ENCODE results near the gene MTLN.
"Not testable (repeated sequence)": the region's sequence is repeated elsewhere in the genome, so short reads cannot be mapped to it uniquely, and the experiment has no call there.

MTLN gene, protein sequence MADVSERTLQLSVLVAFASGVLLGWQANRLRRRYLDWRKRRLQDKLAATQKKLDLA

GRCh38 chr2:110211938-110212858 lies at the start of gene MTLN:
MTLN (minus strand) TSS chr2:110212547; CDS start chr2:110212525, 22 bp downstream.
- DNase-seq (ENCODE audit: low read depth): peak; percentile 21

DNA sequence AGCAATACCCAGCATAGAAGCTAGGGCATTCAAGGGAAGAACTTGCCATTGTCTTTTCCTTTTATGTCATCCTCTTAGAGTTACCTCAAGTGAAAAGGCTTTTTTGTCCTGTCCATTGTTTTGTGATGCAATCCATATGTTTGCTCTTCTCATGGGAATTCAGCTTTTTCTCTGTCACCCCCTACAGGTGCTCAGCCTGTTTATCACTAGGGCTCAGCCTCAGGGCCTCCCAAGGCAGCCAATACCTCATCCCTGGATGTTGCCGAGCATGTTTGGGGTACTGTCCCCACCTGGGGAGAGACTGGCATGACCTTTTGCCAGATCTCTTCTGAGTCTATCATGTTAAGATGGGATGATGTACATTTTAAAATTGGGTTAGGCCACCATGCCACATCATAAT lies 49.6 kb upstream of the MTLN start:
- not testable (repeated sequence) for DNase-seq (ENCODE audit: low read depth)

DNA sequence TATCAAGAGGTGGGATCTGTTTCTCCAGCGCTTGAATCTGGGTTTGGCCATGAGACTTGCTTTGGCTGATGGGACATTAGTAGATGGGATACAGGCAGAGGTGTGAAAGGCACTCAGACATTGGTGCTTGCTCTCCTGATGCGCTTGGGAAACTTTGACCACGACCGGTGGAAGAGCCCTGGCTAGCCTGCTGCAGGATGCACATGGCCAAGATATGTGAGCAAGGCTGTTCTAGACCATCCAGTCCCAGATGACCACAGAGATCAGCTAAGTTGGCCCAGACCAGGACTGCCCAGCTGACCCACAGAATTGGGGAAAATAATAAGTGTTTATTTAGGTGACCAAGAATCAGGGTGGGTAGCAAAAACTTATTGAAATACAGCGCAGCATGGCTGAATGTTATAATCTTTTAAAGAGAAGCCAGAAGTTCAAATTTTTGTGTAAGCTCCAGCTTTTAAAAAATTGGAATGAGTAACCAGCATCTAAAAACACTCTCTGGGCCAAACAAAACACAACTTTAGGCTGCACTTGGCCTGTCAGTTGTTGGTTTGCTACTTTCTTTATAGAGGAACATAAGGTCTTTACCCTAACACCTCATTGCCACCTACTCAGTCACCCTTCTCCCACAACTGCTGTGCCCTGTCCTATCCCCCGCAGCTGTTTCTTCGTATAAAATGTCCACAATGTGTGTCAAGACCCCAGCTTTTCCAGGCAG lies 35.9 kb upstream of the MTLN start:
- DNase-seq (ENCODE audit: low read depth): not testable (repeated sequence)

- not testable (repeated sequence) for DNase-seq (ENCODE audit: low read depth)
Observed at GRCh38 chr2:110245488-110246435, 33.4 kb upstream of the MTLN start.

DNA sequence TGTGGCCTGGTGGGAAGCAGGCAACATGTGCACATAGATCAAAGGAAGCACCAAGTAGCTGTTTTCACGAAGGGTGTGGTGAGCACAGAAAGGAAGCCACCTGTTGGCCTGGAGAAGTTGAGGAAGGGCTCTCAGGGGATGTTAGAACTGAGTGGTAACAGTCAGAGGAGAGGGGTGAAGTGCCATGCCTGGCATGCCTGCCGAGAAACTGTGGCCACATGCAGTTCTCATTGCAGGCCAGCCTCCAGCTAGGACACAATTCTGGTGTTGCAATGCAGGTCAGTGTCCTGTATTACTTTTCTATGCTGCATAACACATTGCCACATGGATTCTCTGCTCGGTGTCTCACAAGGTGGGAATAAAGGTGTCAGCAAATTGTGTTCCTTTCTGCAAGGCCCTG lies 30.9 kb upstream of the MTLN start:
- DNase-seq (ENCODE audit: low read depth): not testable (repeated sequence)

- DNase-seq (ENCODE audit: low read depth): not testable (repeated sequence)
Observed at GRCh38 chr2:110234514-110234913, 22.2 kb upstream of the MTLN start.

DNA sequence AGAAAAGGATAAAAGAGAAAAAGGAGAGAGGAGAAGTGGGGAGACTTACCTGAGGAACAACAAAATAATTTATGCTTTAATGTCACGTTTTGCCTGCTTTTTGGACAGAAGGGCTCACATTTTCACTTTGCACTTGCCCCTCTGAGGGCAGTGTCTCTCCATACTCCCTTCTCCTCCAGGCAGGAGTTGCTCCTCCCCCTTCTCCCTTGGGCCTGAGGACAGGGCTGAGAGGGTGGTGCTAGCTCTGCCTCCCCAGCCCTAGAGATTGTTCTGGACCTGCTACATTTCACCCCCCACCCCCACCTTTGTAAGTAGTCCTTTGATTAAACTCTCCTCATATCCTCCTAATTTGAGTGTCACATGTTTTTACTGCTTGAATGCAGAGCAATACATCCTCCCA lies 17.5 kb upstream of the MTLN start:
- not testable (repeated sequence) for DNase-seq (ENCODE audit: low read depth)

GRCh38 chr2:110222626-110223025 lies 10.3 kb upstream of the MTLN start:
- DNase-seq (ENCODE audit: low read depth): not testable (repeated sequence)

- no peak for DNase-seq (ENCODE audit: low read depth)
Observed at GRCh38 chr2:110221938-110222337, 9.6 kb upstream of the MTLN start.

DNA sequence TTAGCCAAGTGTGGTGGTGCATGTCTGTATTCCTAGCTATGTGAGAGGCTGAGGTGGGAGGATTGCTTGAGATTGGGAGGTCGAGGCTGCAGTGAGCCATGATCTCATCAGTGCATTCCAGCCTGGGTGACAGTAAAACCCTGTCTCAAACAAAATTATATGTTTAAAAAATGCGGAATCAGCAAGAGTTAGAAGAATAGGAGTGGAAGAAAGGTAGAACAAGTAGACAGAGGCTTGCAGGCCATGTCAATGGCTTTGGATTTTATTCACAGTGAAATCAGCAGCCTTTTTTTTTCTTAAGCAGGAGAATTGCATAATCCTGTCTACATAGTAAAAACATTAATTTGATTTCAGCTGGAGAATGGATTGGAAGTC lies 7.8 kb upstream of the MTLN start:
- DNase-seq (ENCODE audit: low read depth): no peak

DNA sequence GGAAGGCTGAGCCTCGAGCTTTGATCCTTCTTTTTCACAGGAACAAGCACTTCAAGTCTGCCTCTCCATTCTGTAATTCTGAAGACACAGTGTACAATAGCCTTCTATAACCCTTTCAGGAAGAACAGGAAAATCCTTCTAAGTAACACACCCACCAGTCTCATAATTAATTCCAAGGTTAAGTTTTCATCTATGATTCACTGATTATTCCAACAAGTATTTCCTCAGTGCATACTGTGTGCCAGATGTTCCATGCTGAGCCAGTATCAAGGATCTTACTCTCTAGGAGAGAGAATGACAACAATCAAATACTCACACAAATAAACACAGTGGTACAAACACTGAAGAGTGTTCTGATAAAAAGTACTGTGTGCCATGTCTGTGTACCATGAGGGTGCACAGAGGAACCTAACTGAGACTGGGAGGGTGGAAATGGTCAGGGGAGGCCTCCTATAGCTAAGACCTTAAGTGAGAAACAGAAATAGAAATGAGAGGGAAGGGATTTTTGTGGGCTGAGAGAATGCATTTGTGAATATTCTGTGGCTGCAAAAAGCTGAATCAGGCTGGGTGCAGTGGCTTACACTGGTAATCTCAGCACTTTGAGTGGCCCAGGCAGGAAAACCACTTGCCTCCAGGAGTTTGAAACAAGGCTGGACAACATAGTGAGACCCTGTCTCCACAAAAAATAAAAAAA lies 7.3 kb upstream of the MTLN start:
- DNase-seq (ENCODE audit: low read depth): no peak

GRCh38 chr2:110218889-110219288 lies 6.5 kb upstream of the MTLN start:
- DNase-seq (ENCODE audit: low read depth): not testable (repeated sequence)

DNA sequence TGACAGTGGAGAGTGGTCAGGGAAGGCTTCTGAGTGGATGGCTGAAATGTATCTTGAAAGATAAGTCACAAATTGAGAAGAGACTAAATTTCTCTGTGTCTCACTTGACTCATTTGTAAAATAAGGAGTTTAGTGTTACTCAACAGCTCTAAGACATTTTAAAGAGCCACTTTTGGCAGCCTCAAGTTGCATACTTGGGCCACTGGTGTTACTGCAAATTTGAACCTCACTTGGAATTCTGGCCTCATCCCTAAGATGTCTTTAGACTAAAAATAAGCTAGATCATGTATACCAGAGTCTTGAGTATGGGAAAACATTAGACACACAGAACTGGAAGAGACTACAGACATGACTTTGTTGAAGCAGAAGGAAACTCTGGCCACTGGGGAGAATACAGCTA lies 4.5 kb upstream of the MTLN start:
- DNase-seq (ENCODE audit: low read depth): no peak

DNA sequence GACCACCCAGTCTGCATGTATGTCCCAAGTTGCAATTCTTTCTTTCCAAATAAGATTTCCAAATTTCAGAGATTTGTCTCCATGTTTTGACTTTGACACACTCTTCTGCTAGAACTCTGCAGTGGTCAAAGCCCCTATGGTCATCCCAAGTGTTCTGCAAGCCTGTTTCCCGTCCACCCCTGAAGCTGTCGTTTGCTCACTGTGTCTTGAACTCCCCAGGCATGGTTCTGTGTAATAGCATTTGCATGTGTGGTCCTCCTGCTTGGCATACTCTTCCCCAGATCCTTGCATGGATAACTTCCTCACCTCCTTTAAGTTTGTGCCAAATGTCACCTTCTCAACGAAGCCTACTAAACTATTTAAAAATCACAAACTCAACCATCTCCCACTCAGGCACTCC lies 3.9 kb upstream of the MTLN start:
- no peak for DNase-seq (ENCODE audit: low read depth)

DNA sequence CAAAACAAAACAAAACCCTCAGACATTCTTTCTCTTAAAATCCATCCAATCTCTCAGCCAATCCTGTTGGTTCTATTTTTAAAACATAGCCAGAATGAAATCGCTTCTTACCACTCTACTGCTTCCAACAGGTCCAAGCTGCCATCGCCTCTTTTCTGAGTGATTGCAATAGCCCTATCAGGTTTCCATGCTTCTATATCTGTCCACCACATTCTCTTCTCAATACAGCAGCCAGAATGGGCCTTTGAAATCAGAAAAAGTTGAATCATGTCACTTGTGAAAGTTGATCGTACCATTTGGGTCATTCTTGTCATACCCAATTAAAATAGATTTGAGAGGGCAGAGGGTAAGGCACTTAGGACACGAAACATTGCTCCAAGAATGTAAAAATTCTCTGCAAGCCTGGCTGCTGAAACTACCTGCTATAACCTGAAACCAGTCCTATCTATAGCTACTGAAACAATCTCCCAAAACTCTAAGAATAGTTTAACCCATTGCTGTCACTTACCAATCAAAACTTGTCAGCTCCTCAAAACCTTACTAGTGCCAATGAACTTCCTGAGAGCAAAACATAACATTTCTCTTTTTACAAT lies 3.3 kb upstream of the MTLN start:
- DNase-seq (ENCODE audit: low read depth): no peak

- no peak for DNase-seq (ENCODE audit: low read depth)
Observed at GRCh38 chr2:110215091-110215490, 2.7 kb upstream of the MTLN start.

- not testable (repeated sequence) for DNase-seq (ENCODE audit: low read depth)
Observed at GRCh38 chr2:110213522-110213921, 1.2 kb upstream of the MTLN start.

- DNase-seq (ENCODE audit: low read depth): no peak
Observed at GRCh38 chr2:110205660-110206455, 6.5 kb downstream of the MTLN start.

DNA sequence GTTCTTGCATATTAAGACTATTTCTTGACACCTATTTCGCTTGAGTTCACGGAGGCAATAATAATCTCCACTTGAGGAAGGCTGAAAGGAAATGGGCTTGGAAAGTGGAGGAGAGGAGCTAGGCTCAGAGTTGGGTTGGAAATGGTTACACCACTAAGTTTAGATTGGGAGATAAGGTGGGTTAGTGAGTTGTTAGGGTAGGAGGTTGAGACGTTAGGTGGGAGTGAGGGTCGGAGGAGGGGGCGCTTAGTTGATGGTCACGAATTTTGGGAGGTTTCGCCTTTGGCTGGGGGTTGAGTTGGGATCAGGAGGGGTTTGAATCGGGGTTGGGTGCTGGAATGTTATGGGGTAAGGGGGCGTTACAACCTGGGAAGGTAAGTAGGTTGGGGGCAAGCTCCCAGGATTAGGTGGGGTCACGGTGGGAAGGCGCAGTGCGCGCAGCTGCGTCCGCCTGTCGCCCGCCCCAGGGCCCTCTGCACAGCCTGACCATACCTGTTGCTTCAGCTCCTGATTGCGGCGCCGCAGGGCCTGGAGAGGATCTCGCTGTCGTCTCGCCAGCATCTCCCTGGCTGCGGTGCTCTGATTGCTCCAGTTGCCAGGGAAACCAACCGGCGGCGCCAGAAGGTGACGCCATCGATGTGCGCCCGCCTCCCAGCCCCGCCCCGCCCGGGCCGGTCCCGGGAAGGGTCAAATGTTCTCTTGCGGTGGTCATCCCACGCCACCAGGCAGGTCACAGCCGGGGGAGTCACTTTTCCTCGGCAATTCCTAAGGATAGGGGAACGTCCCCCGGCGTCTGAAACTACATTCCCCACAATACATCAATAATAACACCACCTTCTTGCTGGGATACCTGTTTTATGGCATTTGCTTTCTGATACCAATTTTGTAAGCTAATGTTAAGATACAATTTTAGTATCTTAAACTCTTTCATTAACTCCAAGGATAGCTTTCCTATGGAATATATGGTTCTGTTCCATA lies 7.7 kb downstream of the MTLN start, which contains the start of gene NPHP1:
Gene NPHP1, minus strand, starts transcription at position 606 of the 978 bp plus-strand sequence. Its CDS starts 45 bp downstream, at position 561.
- DNase-seq (ENCODE audit: low read depth): peak; percentile 82

Measured in stimulated activated CD8-positive, alpha-beta memory T cell treated with anti-CD3 and anti-CD28 coated beads, Interleukin-15, amount 100 ng/mL, for 24 hours (primary cell).